ENCODE measurements around the gene FRA10AC1.

Gene FRA10AC1, protein sequence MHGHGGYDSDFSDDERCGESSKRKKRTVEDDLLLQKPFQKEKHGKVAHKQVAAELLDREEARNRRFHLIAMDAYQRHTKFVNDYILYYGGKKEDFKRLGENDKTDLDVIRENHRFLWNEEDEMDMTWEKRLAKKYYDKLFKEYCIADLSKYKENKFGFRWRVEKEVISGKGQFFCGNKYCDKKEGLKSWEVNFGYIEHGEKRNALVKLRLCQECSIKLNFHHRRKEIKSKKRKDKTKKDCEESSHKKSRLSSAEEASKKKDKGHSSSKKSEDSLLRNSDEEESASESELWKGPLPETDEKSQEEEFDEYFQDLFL

DNA sequence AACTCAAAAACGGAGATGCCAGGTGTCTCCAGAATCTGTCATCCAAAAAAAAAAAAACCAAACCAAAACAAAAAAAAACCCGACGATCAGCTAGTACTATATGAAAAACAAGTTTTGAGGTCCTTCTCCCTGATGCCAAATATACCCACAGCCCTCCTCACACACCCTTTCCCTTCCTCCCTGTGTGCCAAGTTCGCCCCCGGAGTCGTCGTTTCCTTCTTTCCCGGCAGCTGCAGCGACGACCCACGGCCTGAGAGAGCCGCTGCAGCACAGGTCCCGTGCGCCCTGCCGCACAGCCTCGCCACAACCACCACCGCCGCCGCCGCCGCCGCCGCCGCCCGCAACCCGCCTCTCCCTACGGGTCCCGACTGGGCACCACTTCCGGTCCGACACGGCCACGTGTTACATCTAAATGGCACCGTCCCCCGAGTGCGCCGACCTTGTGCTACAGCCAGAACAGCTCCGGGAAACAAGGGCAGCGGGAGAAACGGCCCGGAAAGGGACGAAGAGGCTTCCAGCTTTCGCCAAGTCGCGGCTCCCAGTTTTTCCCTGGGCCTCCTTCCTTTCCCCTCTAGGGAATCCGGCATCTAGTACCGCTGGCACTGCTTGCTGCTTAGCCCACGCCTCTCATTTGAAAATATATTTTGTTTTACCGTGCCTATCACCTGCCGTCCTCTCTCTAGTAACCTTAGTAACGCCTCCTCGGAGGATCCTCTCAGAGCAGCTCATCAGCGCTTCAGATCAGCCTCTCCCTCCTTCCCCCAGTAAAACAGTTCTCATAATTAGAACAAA, at the start of gene FRA10AC1:
FRA10AC1 (minus strand) TSS at position 383 of the 792 bp plus-strand sequence. CDS start 2,486 bp downstream, outside the sequence.
- DNase-seq = peak; percentile 63

DNA sequence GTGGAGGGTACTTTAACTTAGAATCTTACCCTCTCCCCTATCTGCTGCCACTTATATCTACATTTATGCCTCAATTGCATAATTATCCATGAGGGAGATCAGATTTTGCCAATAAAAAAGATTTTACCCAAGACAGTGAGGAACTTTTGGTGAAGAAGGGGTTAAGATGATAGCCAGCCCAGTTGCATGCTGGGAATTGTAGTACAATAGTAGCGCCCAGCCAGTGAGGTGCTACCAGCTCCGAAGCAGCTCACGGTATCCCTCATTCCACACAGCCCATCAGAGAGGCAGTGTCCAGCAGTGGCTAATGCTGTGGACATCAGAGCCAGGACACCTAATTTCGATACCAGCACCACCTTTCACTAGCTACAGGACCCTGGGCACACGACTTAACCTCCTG, 49.4 kb upstream of the FRA10AC1 start:
- DNase-seq = no peak

DNA sequence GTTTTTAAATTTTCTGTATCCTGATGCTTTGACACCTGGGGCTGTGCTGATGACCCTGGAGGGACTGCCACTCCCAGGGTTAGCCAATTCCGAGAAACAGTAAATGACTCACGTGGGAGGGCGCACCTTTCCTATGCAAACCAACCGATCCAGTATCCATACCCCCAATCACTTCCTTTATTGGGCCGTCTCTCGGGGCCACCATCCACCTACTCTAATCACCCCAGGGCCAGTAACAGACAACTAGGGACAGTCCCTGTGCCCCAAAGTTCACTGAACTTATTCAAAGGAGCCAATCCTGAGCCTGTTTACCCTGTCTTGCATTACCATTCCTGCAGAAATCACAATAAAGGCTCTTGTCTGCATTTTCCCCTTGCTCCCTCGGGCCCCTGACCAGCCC, 48.7 kb upstream of the FRA10AC1 start:
- DNase-seq = no peak

DNA sequence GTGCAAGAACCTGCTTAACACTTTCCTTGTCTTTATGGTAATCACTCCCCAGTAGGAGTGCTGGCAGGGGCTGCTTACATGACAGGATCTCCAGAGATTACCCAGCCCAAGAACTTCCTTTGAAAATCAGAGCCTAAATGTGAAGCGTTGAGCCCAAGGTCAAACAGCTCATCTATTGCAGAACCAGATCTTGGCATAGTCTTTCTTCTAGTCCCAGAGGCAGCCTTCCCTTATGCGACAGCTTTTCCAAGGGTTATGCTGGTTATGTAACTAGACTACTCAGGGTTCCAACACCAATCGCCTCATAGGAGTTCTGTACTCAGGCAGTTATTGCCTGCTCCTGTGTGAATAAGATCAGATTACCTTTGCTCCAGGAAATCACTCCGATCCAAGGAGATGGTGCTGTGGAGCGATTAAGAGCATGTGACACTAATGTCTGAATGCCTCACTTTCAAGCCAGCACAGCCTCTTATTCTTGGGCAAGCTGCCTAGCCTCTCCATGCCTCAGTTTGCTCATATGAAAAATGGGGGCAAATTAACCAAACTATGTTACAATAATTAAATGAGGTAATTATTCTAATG, 46.9 kb upstream of the FRA10AC1 start:
- DNase-seq = no peak

DNA sequence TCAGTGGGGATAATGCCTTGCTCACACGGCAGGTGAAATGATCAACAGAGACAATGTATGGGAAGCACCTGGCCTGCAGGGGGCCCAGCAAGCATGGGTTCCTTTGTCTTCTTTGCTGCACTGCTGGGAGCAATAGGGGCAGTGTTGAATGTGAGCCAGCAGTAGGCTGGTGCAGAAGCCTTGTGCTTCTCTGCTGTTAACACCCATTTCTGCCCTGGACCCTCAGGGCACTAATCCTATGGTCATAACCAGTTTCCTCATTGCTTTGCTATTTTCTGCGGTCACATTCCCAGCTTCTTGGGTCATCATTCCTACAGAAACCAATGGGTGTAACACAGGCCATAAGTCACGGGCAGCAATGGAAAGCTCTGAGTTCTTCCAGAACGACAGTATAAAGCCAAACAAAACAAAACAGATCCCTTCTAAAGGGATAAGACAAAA, 44.5 kb upstream of the FRA10AC1 start:
- no peak for DNase-seq

DNA sequence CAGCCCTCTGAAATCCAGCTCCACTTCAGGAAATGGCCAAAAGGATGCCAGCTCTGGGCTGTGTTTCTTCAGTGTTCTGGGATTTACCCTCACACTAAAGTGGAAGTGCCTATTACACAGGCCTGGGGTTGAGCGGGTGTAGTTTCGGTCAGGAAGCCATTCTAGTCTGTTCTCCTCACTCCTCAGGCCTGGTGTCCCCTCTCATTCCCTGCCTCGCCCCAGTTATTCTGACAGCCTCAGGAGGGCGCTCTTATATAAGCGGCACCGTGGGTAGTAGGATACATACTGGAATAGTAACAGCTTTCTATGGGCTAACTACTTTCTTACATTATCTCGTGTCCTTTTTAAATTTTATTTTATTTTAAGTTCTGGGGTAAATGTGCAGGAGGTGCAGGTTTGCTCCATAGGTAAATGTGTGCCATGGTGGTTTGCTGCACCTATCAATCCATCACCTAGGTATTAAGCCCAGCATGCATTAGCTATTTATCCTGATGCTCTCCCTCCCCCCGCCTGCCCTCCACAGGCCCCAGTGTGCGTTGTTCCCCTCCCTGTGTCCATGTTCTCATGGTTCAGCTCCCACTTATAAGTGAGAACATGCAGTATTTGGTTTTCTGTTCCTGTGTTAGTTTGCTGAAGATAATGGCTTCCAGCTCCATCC, 43.1 kb upstream of the FRA10AC1 start:
- DNase-seq = peak; percentile 45

DNA sequence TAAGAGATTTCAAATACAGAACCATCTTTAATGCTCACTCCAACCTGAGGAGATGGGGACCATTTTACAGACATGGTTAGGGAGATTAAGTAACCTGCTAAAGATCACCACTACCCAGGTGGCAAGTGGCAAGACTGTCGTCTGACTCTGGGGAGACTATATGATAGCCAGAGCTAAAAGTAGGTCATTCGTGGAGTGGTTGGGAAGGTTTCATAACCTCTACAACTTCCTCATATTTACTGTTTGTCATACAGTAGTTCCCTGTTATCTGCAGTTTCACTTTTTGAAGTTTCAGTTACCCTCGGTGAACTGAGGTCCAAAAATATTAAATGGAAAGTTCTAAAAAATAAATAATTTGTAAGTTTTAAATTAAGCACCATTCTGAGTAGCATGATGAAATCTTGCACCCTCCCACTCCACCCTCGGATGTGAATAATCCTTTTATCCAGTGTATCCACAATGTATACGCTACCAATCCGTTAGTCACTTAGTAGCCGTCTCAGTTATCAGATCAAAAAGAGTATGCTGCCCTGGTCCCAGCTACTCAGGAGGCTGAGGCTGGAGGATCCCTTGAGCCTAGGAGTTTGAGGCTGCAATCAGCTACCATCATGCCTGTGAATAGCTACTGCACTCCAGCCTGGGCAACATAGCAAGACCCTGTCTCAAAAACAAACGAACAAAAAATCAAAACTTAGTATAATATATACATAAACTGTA, 40.4 kb upstream of the FRA10AC1 start:
- DNase-seq = no peak

DNA sequence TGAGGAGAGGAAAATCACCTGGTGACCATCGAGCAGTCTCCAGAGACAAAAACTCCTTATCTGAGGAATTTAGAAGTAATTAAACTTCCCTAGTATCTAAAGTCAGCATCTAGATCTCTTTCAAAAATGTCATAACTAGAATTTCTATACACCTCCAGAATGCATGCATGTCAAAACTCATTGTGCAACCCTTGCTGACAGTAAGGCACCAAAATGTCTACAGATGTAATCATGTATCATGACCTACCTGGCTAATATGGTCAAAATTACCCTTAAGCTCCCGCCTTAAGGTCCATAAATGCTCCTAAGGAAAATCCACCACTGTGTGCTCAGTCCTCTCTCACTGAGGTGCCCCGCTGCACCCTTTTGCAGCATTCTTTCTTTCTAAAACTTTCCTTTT, 39.0 kb upstream of the FRA10AC1 start:
- no peak for DNase-seq

DNA sequence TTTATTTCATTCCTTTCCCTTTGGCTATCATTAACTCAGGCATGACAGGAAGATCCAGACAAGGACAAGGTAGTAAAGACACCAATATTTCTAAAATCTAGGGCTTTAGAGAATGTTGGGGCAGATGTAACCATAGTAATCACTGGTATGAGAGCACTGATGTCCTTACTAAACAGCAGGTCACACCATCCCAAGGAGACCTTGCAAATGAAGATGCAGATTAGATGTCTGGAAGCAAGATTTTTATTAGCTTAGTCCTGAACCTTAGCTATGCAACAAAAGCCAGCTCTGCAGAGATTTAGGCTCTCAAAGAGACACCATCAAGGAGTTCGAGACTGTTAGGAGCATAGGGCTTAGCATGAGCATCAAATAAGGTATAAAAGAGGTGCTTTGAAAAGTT, 23.6 kb upstream of the FRA10AC1 start:
- no peak for DNase-seq

DNA sequence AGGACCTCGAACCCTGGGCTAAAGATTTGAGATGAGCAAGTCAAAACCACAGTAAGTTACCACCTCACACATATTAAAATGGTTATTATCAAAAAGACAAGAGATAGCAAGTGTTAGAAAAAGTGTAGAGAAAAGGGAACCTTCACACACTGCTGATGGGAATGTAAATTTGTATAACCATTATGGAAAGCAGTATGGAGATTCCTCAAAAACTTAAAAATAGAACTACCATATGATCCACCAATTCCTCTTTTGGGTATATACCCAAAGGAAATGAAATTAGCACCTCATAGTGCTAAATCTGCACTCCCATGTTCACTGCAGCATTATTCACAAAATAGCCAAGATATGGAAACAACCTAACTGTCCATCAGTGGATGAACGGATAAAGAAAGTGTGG, 20.8 kb upstream of the FRA10AC1 start:
- DNase-seq = no peak

DNA sequence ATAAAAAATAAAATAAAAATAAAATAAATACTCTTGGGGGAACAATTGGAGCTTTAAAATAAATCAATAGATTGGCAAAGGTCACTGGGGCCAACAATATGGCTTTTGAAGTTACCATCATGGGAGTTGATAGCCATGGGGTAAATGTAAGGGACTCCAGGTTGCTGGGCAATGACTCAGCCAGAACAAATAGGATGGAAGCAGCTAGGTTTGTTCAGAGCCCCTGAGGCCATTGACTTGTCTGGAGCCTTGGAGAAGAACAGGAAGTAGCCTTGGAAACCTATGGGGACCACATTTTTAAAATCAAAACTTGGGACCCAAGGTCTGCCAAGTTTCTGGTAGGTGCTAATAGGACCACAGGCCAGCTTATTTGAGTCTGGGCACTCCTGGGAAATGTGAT, 20.2 kb upstream of the FRA10AC1 start:
- DNase-seq = no peak

DNA sequence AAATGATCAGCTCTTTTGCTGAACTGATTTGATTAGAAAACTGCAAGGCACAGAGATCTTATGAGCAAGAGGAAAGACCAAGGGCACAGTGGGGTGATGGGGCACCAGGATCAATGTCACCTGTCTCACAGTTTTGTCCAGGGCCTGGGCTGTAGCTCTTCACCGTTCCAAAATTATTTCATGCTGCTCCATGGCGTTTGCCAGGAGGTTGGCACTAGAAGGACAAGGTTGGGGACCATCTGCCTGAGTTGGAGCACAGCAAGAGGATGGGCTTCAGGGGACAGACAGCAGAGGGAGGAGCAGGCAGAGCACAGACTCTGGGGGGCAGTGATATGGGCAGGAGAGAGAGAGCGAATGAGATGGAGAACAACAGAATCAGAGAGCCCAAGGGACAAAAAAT, 17.5 kb upstream of the FRA10AC1 start:
- DNase-seq = no peak

DNA sequence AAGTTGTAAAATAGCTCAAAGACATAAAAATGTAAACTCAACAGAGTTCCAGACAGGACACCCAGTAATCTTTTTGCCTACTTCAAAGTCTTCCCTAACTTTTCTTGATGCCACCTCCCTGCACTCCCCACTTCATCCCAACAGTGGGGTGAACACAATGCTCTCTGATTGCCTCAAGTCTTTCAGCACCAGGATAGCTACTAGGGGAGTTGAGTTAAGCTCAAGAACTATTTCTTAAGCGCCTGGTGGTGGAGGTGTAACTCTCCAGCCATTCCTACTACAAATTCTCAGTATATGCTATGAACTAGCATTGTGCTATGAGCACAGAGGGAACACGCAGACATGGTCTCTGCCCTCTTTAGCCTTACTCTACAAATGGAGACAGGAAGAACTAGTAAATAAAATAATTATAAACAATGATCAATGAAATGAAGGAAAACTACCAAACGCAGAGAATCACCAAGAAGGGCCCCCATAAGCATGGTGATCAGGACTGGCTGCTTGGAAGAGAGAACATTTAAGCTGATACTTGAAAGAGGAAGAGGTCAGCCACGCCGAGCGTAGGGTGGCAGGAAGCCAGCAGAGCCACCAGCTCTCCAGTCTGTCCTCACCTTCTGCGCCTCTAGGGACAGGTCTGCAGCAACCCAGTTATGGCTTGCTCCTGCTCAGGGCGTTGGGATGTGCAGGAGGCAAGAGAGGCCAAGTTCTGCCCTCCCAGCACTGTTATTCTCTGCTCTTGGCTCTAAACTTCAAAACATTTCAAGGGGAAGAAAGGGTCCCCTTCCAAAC, 16.7 kb upstream of the FRA10AC1 start:
- no peak for DNase-seq

DNA sequence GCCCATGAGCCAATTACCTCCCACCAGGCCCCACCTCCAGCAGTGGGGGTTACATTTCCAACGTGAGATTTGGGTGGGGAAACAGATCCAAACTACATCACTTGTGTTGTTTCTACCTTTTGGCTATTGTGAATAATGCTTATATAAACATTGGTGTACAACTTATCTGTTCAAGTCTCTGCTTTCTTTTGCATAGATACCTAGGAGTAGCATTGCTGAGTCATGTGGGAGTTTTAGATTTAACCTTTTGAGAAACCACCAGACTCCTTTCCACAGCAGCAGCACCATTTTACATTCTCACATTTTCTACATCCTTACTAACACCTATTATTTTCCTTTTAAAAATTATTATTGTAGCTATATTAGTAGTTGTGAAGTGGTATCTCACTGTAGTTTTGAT, 14.4 kb upstream of the FRA10AC1 start:
- no peak for DNase-seq

DNA sequence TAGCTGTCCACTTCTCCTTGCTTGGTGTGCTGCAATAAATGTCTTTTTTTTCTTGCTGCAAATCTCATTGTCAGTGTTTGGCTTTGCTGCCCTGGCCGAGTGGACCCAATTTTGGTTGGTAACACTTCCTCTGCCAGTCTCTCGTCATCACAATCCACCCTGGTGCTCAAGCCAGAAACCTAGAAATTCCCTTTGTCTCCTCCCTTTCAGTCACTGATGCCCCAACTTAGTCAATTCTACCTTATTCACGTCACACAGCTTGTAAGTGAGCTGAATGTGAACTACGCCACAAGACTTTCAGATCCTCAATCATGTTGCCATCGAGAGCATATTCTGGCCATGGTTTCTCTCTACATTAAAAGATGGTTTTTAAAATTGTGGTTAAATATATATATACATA, 13.0 kb upstream of the FRA10AC1 start:
- DNase-seq = no peak

DNA sequence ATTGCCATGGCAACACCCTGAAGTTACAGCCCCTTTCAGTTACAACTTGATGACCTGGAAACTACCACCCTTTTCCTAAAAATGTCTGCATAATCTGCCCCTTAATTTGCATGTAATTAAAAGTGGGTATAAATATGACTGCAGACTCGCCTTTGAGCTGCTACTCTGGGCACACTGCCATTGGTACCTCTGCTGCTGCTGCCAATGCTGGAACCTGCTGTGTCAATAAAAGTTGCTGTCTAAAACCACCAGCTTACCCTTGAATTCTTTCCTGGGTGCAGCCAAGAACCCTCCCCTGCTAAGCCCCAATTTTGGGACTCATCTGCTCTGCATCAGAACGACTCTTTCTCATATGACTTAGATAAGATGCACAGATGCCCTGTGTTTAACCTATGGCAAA, 10.2 kb upstream of the FRA10AC1 start:
- no peak for DNase-seq

DNA sequence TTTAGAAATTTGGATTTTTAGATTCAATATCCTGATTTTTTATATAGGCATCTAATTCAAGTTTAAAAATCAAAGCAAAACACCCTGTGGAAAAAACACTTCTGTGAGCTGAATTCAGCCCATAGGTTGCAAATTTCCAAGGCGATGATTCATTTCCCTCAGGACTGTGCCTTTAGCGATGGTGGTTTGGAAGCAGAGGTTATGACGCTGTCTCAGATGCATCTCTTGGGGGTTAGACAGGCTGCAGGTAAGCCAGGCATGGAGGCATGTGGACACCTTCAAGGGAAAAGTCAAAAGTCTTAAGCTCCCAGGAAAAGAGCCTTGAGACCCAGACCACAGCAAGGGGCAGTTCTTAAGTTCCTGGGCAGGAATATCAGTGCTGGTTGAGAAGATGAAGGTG, 9.5 kb upstream of the FRA10AC1 start:
- DNase-seq = no peak

DNA sequence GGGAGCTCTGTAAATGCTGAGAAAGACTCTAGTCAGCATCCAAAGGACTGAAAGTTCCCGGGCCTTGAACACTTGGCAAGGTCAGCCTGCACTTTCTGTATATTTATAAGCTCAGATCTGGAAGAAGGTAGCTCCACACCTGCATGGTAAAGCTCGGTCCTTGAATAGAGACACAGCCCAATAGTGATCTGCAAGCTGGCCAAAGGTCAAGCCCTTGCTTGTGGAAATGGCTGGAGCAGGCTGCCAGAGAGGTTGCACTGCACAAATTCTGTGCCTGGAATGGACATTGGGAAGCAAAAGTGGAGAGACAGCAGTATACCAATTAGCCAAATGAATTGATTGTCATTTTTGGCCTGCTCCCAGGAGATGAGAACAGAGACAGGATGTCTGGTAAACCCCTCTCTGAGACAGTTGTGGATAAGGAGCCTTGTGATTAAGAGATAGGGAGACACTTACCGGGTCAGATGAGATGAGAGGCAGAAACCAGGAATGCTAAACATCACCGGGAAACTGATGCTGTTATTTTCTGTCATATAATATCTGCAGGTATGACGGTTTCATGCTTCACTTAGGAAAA, 8.0 kb upstream of the FRA10AC1 start:
- DNase-seq = no peak

DNA sequence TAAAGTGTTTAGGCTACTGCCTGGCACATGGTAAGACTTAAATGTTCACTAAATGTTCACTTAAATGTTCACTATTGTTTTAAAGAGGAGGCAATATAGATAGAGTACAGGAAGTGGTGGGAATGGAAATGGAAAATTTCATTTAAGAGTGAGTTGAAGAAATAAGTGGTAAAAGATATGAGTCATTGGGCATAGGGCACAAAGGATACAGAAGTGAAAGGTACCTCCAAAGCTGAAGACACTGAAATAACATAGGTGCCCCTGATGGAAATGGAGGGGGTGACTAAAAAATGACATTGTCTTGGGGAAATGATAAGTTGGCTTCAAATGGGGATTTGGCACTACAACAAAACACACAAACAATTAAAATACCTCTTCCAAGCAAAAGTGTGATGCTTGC, 5.2 kb upstream of the FRA10AC1 start:
- DNase-seq = no peak

DNA sequence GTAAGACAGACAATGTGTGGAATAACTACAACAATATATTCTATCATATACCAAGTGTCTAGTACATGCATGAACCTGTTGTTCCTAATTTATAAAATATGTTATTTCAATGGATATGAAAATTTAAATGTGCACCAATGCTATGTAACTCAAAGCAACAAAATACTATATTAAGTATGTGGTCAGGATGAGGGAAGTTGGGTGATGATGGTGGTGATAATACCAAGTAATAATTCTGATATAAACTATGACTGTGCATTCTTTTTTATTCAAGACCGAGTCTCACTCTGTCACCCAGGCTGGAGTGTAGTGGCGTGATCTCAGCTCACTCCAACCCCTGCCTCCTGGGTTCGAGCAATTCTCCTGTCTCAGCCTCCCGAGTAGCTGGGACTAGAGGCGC, 2.1 kb upstream of the FRA10AC1 start:
- DNase-seq = no peak

DNA sequence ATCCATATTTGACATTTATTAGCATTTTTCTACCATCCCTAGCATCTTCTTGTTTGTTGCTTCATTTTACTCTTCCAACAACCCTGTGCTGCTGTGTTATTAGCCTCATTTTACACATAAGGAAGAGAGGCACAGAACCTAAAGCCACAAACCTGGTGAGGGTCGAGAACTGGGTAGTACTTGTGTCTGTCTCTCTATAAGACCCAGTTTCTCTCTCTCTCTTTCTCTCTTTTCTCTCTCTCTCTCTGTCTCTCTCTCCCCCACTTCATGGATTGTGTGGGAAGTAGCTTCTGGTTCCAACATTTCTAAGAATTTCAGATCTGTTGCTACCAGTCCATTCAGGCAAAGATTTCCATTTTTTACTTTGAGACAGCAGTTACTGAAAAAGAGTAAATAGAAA, 1.4 kb upstream of the FRA10AC1 start:
- DNase-seq = no peak

DNA sequence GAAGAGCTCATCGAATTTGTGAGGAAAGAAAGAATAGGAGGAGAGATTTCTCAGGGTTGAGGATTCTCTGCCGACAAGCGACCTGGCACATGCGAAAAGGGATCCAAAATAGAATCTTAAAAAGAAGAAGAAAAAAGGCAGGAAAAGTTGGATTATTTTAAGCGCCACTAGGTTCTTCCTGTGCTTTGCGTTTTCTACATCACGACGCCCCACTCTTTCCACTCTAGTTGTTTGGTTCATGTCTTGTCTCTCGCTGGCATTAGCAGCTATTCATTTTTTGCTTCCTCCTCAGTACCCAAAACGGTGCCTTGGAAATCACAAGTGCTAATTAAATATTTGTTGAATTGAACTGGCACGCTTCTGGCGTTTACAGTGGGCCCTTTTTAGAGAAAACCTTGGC, 674 bp upstream of the FRA10AC1 start:
- no peak for DNase-seq
